Stimulated activated CD4-positive, alpha-beta T cell treated with anti-CD3 and anti-CD28 coated beads, Interleukin-12 subunit alpha, Interleukin-12 subunit beta, amount 100 ng/mL, for 24 hours (primary cell): ENCODE data around the gene VAMP4.

ENCODE experiments used
- DNase-seq, 2 experiments: peaks; one replicate each; pipeline ENCODE4 v3.0.0-alpha.2; 2020; ENCODE audit warnings: low read depth in 2 of 2

The VAMP4 gene, protein sequence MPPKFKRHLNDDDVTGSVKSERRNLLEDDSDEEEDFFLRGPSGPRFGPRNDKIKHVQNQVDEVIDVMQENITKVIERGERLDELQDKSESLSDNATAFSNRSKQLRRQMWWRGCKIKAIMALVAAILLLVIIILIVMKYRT

DNA sequence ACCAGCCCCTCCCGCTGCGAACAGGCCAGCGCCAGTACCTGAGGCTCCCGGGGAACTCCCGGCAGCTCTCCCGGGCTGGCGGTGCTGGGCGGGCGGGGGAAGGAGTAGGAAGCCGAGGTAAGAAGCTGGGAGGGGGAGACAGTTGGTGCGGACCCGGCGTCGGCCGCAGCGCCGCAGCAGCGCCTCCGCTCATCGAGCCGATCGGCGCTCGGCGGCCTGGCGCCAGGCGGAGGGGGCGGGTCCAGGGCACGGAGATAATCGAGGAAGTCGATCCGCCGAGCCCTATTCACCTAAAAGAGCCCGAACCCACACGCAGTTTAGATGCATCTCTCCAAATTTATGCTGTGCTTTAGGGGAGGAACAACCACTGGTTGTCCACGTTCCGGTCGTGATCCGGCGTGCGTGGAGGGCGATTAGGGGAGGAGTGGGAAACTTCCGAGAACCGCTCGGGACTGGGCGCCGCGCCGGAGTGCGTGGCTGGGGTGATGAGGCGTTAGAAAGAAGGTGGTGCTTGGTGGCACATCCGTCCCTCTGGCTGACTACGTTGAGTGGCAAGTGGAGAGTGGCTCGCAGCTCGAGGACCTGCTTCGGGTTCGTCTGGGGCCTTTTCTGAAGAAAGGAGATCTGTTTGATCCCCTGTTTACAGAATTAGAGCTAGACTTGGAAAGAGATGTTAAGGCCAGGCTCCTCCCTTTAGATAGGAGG is at the start of gene VAMP4:
Gene VAMP4, minus strand, starts transcription at position 194 of the 705 bp plus-strand sequence. CDS start 3,651 bp downstream, outside the sequence.
- peak; percentile 66 to 83 for DNase-seq

DNA sequence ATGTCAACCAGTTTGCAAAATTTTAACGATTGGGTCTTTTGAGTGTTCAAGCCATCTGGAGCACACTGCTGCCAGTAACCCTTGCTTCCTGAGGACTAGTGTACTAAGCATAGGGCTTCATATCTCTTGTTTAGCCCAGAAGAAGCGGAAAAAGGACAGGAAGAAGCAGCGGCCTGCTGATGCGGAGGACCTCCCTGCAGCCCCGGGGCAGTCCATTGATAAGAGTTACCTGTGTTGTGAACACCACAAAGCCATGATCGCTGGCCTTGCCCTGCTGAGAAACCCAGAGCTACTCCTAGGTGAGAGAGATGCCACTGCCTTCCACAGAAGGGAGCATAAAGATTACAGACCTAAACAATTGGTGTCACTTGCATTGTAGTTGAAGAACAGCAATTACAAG is 48.5 kb upstream of the VAMP4 start:
- DNase-seq, result no peak

GRCh38 chr1:171788696-171789095 is 46.8 kb upstream of the VAMP4 start:
- no peak for DNase-seq

DNA sequence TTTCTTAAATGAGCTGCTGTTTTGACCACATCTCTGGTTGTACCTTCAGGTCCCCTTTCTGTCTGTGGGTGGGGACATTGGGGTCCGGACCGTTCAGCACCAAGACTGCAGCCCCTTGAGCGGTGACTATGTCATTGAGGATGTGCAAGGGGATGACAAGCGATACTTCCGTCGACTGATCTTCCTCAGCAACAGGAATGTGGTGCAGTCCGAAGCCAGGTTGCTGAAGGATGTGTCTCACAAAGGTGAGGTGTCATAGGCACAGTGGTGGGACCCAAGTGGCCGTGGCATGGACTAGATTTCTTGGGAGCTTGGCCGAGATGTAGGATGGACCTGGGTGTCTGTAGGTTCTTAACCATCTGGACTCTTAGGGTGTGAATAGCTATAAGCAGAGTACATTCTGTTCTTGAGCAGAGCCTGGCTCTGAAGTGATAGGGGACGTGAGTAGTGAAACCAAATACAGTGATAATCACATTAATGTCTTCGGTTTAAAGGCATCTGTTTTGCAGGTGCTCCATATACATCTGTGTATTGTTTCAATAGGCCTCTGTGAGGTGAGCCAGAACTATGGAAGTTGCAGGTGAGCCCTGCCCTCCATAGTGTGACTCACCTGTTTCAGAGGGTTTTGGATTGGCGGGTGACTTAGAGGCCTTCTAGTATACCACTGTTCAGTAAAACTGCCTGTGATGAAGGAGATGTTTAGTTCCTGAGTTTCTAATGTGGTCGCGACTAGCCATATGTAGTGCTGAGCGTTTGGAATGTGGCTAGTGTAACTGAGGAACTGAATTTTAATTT is 46.0 kb upstream of the VAMP4 start:
- DNase-seq, result no peak

DNA sequence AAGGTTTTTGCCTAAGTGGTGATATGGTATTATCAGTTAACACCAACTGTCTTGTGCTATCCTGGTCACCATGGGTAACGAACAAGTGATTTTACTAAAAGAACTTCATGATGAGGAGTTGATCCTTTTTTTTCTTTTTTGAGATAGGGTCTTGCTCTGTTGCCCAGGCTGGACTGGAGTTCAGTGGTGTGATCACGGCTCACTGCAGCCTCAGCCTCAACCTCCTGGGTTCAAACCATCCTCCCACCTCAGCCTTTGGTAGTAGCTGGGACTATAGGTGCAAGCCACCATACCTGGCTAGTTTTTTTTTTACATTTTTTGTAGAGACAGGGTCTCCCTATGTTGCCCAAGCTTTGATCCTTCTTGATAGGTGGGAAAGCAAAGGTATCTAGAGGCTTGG is 44.7 kb upstream of the VAMP4 start:
- no peak for DNase-seq

- no peak for DNase-seq
Observed at GRCh38 chr1:171785766-171786165, 43.9 kb upstream of the VAMP4 start.

DNA sequence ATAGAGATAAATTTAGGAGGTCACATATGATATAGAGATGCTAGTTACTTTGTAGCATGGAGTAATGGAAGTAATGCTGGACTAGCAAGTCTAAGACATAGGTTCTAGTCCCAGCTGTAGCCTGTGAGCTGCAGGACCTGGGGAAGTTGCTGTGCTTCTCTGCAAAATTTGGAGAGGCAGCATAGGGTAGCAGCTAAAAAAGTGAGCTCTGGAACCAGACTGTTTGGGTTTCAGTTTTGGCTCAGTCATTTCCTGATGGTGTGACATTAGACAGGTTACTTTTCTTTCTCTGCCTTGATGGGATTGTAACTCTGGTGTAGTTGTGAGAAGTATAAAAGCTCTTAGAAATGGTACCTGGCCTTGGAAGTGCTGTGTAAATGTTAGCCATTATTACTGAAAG is 42.9 kb upstream of the VAMP4 start:
- DNase-seq, result no peak

GRCh38 chr1:171783816-171784530 is 42.1 kb upstream of the VAMP4 start:
- no peak for DNase-seq

DNA sequence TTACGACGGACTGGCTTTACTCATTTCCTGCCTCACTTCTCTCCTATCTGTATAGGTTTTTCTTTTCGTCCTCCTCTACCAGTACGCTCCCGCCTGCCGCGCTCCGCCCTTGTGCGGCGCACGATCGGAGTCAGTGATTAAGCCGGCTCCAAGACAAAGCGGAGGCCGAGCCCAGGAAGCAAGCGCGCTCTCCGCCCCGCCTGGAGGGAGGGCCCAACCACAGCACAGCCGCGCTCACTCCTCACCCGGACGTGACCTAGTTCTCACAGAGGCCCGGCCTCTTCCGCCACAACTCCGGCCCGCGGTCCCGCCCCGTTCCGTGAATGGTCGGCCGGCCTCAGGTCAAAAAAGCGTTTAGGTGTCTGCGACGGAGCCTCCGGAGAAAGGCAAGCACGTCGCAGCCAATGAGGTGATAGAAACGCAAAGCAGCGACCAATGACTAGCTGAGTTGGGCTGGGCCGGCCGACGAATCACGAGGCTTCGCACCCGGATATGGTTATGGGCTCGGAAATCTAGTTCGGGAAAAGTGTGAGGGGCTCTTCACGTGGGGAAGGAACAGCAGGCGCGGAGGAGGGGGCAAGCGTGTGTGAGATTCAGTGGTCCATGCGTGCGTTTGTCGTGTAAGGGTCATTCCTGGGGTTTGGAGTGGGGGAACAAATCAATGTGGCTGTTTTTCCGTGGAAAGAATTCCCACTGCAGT is 39.5 kb upstream of the VAMP4 start, which contains the start of gene METTL13:
Gene METTL13, plus strand, starts transcription at position 485 of the 700 bp plus-strand sequence. CDS start 308 bp downstream, outside the sequence.
- DNase-seq, result peak; percentile 95 to 96

GRCh38 chr1:171780583-171781175 is 38.8 kb upstream of the VAMP4 start:
- DNase-seq, result no peak

DNA sequence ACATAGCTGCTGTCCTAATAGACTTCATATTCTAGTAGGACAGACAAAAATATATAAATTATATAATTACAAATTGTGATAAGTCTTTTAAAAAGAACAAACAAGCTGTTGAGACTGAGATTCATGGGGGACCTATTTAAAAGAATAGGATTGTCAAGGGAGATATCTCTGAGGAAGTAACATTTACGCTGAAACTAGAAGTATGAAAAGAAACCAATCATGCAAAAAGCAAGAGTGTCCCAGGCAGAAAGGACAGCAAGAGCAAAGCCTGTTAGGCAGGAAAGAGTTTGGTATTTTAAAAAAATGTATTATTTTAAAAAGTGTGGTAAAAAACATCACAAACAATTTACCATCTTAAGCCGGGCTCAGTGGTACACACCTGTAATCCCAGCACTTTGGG is 30.4 kb upstream of the VAMP4 start:
- no peak for DNase-seq

GRCh38 chr1:171769754-171770153 is 27.9 kb upstream of the VAMP4 start:
- no peak for DNase-seq

DNA sequence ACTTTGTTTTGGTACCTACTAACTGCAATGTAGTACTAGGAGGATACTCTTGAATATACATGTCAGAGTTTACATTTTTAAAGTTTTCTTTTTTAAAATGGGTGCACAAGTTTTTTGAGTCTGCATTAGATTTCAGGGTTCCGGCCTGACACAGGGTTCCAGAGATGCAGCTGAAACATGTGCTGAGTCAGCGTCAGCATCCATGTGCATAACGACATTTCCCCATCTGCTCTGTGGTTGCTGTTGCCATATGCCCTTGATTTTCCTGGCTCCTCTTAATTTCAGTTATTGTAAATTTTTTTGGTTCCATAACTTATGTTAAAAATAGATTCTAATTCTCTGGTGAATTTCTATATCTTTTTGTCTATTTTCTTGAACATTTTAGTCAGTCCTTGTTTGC is 27.3 kb upstream of the VAMP4 start:
- no peak for DNase-seq

- DNase-seq, result no peak
Observed at GRCh38 chr1:171763764-171764163, 21.9 kb upstream of the VAMP4 start.

DNA sequence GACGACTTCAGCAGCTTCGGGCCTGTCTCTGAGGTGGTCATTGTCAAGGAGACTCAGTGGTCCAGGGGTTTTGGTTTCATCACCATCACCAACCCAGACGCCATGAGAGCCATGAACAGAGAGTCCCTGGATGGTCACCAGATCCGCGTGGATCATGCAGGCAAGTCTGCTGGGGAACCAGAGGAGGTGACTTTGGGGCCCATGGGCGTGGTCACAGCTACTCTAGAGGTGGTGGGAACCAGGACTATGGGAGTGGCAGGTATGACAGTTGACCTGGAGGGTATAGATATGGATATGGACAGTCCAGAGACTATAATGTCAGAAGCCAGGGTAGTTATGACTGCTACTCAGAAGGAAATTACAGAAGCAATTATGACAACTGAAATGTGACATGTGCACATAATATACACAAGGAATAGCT is 20.3 kb upstream of the VAMP4 start:
- DNase-seq, result no peak

- no peak for DNase-seq
Observed at GRCh38 chr1:171758011-171758410, 16.1 kb upstream of the VAMP4 start.

- no peak for DNase-seq
Observed at GRCh38 chr1:171756856-171757255, 15.0 kb upstream of the VAMP4 start.

GRCh38 chr1:171754971-171755370 is 13.1 kb upstream of the VAMP4 start:
- DNase-seq, result no peak

- DNase-seq, result no peak
Observed at GRCh38 chr1:171754353-171754705, 12.5 kb upstream of the VAMP4 start.

GRCh38 chr1:171753685-171754352 is 12.0 kb upstream of the VAMP4 start:
- no peak for DNase-seq

DNA sequence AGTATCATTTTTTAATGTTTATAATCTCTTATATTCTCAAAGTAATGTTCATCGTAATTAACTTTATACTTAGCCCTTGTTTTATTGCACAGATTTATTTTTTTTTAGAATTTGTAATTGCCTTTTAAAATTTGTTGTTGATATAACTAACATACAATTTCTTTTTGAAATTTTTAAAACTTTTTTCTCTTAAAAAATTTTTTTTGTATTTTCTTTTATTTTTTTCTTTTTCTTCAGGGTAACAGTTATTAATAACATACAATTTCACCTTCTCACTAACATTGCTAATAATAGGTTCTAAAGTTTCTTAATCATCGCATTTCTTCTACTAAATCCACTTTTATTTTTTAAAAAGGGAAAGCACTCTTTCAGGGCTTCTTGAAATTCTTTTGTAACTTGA is 11.3 kb upstream of the VAMP4 start:
- no peak for DNase-seq
